Measurements from ENCODE around the gene DCTN2.

- TF ChIP-seq CTCF (IDR thresholded peaks at IDR 0.05): no peak
- no peak for TF ChIP-seq POLR2A (IDR thresholded peaks at IDR 0.05)
Measured at GRCh38 chr12:57541717-57542116, 5.3 kb downstream of the DCTN2 start.
